HTR-8/SVneo (cell line): ENCODE data around the gene KSR1.
"Not testable (repeated sequence)": the region's sequence is repeated elsewhere in the genome, so short reads cannot be mapped to it uniquely, and the experiment has no call there.

Experiments used
- DNase-seq: peaks from one replicate; pipeline ENCODE4 v3.0.0; 2011; ENCODE audit warnings: low spot score, mixed read lengths; ENCODE audit not compliant: insufficient read length
- FAIRE-seq: peaks from 2 replicates; lab custom pipeline; 2011; peaks lifted over from hg19 to GRCh38; lab: Jason Lieb, UNC

KSR1 gene

DNA sequence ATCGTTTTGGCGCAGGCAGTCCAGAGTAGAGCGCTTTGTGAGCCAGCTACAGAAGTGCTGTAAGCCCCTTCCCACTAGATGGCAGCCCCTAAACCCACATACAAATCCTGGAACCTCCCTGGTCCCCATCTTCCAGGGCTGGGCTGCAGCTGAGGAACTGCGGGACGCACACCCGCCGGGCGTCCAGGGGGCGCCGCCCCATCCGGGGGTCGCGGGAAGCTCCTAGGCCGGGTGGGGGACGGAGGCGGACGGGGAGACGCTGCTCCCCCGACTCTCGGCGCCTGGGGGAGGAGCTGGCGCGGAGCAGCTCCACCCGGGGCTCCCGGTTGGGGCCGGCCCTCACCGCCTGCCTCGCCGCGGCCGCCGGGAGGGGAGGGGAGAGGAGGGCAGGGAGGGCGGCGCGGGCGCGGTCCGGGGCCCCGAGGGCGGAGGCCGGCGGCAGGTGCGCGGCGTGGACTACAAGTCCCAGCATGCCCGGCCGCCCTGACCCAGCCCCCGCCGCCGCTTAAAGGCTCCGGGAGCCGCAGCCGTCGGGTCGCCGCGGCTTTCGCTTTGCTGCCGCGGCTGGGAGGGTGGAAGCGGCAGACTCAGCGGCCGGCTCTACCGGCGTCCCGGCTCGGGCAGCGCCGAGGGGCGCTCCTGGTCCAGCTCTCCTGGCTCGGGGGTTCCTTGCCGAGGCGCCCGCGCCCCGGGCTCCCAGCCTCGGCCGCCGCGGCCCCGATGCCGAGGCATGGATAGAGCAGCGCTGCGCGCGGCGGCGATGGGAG lies at the start of gene KSR1:
Gene KSR1, plus strand, starts transcription at position 535 of the 767 bp plus-strand sequence. Its CDS starts 196 bp downstream, at position 731.
- DNase-seq, result peak; percentile 86
- peak; percentile 44 for FAIRE-seq

DNA sequence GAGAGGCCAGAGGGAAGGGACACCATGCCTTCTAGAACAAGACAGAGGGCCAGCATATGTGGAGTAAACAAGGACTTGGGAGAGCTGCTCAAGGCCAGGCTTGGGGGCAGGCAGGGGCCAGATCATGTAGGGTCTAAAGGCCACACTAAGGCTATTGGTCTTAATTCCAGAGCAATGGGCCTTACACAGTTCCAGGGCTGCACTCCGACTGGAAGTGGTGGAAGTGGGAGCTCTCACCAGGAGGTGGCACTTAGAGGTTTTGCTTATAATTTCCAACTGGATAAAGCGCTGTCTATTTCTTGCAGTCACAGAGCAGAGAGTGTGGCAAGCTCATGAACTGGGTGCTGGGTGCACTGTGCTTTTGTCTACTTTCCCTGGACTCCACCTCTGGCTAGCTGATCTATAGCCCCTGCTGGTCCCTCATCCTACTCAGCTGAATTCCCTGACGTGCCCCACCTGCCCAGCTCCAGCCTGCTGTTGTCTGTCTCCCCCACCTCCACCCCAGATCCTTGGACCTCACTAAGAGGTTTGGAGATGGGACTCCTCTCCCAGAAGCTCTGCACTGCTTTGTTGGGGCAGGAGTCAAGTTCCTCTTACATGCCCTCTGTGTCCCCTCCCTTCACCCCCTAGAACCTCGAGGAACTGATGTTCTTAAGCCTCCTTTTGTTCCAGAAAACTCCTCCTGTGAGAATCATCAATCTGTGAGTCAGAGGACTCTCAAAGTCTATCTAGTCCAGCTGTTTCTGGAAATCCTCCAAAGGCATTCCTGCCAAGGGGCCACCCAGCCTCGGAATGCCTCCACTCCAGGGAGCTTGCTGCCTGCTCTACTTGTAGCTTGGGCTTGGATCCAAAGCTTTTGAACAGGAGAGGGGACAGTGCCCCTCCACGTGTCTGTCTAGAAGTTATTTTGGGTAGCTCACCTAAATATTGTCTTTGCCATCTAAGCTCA lies 48.1 kb upstream of the KSR1 start:
- DNase-seq (peak; percentile 57), FAIRE-seq (no peak)

DNA sequence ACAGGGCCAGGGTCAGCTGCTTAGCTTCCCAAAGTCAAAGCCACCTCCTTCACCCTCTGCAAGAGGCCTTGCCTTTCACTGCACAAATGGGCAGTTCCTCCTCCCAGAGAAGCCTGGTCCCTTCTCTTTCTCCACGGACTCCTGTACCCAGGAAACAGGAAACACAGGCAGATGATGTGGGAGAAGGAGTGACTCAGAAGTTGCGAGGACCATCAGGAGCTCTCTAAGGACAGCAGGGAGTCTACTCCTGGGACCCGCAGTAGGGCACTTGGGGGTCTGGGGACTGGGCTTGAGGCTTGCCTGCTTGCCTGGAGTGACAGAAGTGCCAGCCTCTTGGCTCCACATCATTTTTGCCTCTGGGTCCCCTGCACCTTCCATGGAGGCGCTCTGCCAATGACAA lies 47.4 kb upstream of the KSR1 start:
- peak; percentile 14 for DNase-seq
- FAIRE-seq, result no peak

DNA sequence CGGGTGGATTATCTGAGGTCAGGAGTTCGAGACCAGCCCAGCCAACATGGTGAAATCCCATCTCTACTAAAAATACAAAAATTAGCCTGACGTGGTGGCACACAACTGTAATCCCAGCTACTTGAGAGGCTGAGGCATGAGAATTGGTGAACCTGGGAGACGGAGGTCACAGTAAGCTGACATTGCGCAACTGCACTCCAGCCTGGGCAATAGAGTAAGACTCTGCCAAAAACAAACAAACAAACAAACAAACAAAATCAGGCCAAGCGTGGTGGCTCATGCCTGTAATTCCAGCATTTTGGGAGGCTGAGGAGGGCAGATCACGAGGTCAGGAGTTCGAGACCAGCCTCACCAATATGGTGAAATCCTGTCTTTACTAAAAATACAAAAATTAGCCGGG lies 44.1 kb upstream of the KSR1 start:
- FAIRE-seq, DNase-seq: not testable (repeated sequence)

DNA sequence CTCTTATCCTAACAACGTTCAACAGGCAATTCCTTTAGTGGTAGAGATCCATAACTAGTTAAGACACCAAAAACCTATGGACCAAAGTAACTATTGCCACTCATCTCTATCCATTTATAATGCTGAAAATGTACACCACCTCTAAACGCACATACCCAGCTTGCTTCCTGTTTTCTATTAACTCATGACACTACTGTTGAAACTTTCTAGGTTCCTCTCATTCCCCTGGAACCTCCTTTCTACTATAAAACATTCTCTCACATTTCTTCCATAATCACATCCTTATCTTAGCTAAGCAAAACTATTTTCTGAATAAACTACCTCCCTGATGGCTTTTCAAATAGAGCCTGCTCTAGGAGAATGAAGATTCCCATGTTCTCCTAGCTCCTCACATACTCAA lies 42.9 kb upstream of the KSR1 start:
- DNase-seq (no peak), FAIRE-seq (no peak)

DNA sequence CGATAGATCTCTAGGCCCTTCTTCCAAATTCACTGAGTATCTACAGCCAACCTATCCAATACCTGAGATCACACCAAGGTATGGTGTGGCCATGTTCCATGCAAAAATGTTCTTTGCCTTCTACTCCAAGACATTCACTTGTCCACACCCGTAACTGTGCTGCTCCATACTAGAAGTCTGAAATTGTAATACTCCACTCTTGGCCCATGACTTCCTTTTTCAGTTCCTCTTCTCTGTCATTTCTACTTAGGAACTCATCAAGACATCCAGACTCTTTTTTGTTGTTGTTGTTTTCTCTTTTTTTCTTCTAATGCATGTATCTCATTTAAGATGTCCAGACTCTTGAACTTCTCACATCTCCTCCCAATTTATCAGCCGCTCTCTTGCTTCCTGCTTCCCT lies 42.5 kb upstream of the KSR1 start:
- FAIRE-seq, result peak; percentile 68
- DNase-seq, result no peak

DNA sequence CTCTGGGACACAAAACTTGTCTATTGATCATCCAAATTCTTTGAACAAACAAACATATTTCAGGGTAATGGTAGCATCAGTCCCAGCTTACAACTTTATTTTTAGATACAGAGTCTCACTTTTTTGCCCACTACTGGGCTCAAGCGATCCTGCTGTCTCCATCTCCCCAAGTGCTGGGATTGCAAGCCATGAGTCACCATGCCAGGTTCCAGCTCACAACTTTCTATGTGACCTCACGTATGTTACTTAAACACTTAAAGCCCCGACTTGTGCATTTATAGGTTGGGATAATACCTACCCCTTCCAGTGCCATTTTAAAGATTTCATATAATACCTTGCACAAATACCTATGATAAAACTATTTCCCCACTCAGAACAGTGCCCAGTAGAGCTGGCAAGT lies 42.0 kb upstream of the KSR1 start:
- FAIRE-seq (no peak), DNase-seq (no peak)

DNA sequence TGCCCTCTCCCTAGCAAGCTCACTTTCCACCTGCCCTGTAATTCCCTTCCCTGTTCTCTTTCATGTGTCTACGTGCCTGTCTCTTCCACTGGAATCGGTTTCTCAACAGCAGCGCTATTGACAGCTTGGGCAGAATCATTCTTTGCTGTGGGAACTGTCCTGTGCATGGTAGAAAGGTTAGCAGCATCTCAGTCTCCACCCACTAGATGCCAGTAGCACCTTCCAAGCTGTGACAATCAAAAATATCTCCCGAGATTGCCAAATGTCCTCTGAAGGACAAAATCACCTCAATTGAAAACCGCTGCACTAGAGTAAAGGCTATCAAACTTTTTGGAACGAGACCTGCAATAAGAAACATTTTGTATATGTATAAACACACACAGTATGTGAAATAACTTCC lies 41.6 kb upstream of the KSR1 start:
- FAIRE-seq (no peak), DNase-seq (no peak)

DNA sequence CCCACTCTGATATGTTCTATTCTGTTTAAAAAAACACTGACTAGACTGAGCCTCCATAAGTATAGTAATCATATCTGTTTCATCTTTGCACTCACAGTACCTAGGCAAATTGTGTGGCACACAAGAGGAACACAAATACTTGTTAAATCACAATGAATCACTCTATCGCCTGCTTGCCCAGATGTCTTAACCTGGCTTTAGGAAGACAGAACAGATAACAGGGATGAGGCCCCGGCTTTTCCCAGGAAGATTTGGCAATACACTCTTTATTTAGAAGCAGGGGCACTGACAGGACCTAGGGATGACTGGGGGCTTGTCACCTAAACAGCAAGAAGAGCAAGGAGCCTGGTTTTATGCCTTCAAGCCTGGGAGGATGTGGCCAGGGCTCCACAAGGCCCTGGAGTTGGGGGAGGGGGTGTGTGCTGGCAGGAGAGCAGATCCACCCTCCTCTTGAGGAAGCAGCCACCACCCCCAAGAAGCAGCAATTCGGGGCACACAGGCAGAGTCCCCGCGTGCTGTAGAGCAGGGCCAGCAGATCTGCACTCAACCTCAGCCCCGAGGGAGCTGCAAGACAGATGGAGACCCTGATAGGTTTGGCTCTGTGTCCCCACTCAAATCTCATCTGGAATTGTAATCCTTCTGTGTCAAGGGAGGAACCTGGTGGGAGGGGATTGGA lies 41.0 kb upstream of the KSR1 start:
- DNase-seq, result no peak
- FAIRE-seq, result no peak

DNA sequence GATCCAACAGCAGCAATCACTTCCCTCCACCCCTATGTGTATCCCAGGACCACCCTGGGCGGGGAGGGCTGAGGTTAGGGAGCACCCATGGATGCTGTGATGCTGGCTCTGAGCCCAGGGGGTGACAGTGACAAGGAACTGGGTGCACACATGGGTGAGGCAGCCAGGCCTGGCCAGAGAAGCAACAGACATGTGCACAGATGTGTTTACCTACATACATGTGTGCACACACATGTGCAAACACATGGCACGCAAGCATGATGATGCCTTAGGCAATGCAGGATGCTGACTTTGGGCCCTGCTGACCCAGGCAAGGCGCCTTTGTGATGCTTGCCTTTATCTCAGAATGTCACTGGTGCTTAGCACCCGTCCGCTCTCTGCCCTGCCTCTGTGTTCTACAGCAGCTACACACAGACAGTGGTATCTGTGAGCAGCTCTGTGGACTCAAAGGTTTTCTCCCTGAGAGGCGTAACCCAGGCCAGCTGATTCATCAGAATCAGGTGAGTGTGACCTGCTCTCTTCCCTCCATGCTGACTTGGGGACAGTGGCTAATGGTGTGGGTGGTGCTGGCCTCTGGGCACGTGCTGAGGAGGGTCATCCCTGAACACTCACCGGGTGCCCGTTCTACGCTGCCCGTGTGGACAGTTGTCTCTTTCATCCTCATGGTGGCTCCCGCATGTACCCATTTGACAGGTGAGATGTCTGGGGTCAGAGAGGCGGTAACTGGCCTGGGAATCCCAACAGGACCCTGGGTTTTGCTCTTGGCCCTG lies 38.5 kb upstream of the KSR1 start:
- FAIRE-seq (no peak), DNase-seq (no peak)

DNA sequence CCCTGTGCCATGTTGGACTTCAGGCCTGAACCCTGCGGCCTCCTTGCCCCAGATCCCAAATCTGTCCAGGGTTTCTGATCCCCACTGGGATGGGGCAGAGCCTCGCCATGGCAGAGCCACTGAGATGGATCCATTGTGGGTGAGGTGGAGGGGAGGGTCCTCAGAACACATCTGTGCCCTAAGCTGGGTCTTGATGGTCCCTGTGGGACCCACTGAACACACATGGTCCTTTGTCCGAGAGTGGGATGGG lies 38.0 kb upstream of the KSR1 start:
- no peak for FAIRE-seq

DNA sequence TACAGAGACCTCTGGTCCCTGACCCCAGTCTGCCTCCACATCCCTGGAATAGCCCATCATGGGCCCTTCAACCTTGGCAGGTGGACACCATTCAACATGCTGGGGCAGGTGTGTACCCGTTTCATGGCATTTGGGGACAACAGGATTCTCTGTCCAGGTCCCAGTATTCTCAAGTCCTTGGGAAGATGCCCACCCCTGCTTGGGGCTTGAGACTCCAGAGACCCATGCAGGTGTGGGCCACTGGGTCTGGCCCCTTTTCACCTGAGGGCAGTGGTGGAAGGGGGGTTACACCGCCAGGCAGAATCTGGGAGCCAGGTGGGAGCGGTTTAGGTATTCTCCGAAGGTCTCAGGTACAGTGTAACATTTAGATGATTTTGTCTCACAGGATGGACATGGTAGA lies 37.1 kb upstream of the KSR1 start:
- FAIRE-seq, result no peak
- DNase-seq, result no peak

More for the DNA sequence above, 38.0 kb upstream of the KSR1 start:
- DNase-seq, result no peak

DNA sequence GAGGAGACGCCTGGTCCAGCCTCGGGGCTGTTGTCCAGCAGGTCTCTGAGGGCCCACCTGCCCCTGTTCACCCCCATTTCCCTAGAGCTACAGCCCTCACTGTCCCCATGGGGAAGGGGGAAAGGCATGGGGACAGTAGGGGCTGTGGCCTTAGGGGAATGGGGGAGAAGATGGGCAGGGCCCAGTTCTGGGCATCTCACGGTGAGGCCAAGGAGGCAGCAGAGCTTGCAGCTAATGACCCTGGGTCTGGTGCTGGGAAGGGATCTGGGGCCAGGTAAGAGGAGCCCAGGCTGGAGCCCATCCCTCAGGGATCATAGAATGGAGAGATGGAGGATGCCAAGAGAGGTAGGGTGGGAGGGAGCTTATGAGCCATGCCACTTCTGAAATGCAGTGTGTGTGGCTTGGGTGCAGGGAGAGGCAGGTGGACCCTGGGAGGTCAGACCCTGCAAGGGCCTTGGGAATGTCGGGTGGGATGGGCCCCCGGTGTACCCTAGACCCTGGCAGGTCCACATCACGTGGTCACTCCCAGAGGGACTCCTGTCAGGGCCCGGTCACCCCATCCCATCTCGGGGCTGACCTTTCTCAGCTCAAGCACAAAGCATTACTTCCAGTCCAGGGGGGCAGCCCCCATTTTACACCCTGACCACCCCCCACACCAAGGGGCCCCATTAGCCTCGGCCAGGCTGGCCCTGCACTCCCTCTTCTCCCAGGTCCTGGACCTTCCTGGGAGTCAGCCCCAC lies 35.9 kb upstream of the KSR1 start:
- FAIRE-seq (no peak), DNase-seq (no peak)

DNA sequence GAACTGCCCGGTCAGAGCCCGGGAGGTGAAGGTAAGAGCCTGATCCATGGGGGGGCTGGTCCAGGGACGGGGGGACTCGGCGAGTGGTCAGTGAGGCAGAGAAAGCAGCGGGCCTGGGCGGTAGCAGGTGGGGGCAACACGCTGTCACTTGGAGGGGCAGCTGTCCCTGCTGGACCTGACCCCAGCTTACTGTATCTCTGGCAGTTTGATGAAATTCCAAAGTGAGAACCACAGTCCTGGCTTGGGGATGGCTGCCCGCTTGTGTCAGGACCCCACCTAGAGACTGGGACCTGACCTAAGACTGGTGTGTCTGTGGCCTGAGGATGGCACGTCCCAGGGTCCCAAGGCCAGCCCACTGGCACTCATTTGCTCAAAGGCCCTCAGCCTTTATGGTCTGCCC lies 35.1 kb upstream of the KSR1 start:
- FAIRE-seq (no peak), DNase-seq (no peak)

DNA sequence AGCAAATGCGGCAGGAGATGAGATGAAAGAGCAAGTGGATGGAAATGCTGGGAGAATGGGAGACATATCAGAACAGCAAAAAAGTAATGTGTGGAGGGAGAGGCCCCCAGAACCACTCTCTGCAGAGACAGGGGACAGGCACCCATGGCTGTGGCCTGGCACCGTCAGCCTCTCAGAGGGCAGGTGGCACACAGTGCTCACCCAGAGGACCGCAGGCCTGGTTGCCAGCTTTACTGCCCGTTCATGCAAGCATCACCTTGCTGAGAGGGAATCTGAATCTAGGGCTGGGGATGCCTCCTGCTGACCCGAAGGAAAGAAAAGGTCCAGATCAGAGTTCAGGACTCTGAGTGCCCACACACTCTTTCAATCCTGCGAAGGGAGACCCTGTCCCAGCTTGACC lies 34.6 kb upstream of the KSR1 start:
- DNase-seq, FAIRE-seq: not testable (repeated sequence)

DNA sequence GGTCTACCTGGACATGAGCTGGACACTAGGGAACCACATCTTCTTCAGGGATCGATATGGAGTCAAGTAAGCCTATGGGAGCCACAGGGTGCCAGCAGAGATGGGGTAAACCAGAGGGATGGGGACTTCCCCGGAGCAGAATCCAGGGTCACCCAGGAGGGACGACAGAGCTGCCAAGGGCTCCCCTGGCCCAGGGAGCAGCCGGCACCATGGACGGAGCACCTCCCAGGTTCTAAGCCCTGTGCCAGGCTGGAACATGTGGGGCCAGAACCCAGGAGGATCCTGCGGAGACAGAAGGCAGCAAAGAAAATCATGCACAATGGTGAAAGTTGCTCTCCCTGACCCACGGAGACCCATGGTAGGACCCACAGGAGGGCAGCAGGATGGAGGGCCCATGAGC lies 33.6 kb upstream of the KSR1 start:
- FAIRE-seq (no peak), DNase-seq (no peak)

DNA sequence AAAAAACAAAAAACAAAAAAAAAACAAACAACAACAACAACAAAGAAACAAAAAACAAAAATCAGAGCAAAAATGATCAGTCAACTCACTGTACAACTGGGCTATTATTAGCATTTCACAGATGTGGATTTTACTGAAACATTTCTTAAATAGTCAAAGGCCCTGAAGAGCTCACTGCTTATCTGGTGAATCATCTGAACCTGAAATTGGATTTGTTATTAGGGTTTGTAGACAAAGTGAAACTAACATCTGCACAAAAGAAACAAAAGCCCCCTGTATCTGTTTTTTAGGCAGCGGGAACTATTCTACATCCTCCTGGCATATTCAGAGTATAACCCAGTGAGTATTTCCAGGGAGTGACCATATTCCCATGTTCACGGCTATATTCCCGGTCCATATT lies 32.6 kb upstream of the KSR1 start:
- no peak for DNase-seq
- no peak for FAIRE-seq

DNA sequence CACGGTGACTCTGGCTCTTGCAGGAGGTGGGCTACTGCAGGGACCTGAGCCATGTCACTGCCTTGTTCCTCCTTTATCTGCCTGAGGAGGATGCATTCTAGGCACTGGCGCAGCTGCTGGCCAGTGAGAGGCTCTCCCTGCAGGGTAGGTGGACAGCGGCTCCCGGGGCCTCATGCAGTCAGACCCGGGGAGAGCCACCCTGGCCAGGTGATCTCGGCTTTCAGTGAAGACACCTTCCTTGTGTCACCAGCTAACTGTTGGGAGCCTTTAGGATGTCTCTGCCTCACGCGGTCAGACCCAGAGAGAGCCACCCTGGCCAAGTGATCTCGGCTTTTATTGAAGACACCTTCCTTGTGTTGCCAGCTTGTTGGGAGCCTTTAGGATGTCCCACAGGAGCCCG lies 31.7 kb upstream of the KSR1 start:
- no peak for FAIRE-seq
- no peak for DNase-seq

DNA sequence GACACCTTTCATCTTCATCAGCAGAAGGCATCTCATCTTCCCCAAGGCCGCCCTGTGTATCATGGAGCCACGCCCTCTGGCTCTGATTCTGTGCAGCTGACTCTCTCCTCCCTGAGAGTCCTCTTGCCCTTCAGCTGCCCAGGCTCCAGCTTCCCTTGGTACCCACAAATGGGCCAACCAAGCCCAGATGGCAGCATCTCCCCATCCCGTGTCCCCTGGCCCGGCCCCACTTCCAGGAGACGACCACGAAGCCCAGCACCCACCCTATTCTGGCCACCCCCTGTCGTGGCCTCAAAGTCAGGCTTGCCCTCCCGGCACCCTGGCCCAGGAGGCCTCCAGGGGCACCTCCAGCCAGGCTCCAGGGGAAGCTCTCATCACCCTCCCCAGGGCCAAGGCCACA lies 31.3 kb upstream of the KSR1 start:
- FAIRE-seq (no peak), DNase-seq (no peak)

DNA sequence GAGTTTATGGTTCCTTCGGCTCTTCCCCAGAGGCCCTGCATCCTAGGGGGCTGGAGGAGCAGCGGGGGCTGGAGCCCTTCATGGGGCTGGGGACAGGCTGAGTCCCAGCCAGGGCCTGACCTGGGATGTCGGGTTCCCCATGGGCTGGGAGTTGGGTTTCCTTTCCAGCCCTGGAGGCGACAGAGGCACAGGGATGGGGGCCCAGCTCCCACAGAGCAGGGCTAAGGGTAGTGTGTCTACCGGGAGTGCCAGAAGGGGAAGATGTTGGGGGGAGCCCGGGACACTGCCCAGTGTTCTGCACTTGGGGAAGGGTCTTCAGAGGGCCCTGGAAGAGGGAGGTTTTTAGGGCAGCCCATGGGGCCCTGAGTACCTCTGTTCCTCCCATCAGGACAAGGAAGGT lies 30.7 kb upstream of the KSR1 start:
- peak; percentile 9 for FAIRE-seq
- DNase-seq, result not testable (repeated sequence)
